Naive thymus-derived CD8-positive, alpha-beta T cell (primary cell): ENCODE results near the gene PTK7. TPM values are rescaled to one million over a fixed set of nuclear protein-coding genes. Genes with fewer than 3 reads are reported as not detected.
"Not testable (repeated sequence)": the region's sequence is repeated elsewhere in the genome, so short reads cannot be mapped to it uniquely, and the experiment has no call there.

Source experiments
- ATAC-seq, 2 donors: fragments of 150-1000 bp; cut with Tn5 transposase in 1 of 2; sonication (Bioruptor Pico), chemical (Tn5 transposase) in 1 of 2; 1 replicate in 1 of 2; 2 replicates in 1 of 2; pipeline ENCODE4 v1.10.0; 2021; ENCODE audit warnings: mild to moderate bottlenecking in 2 of 2, moderate library complexity in 2 of 2
- POLR2A ChIA-PET: fragments of 350-600 bp; sonication (Branson Sonifier 250); formaldehyde crosslinking; loops from one replicate; lab custom pipeline; 2021; ENCODE audit warnings: antibody characterized with exemption; lab: Charles Lee
- DNase-seq, 10 donors: peaks; one replicate each; pipeline versions ENCODE4 v3.0.0 to v3.0.0-alpha.2; 2020 to 2022
- H3K27ac Mint-ChIP-seq, 10 donors: one replicate each; pipeline ENCODE4 v1.8.0; 2020 to 2022; ENCODE audit warnings: mild to moderate bottlenecking in 10 of 10, mixed read lengths in 10 of 10, moderate library complexity in 4 of 10, inconsistent platforms in 1 of 10
- H3K27me3 Mint-ChIP-seq, 5 donors: one replicate each; pipeline ENCODE4 v1.8.0; 2021 to 2022; ENCODE audit warnings: mixed read lengths in 5 of 5
- H3K36me3 Mint-ChIP-seq, 3 donors: one replicate each; pipeline ENCODE4 v1.8.0; 2020 to 2022; ENCODE audit warnings: mixed read lengths in 3 of 3, mild to moderate bottlenecking in 2 of 3, inconsistent platforms in 1 of 3
- H3K4me1 Mint-ChIP-seq, 4 donors: one replicate each; pipeline ENCODE4 v1.8.0; 2021 to 2022; ENCODE audit warnings: mixed read lengths in 4 of 4
- H3K4me3 Mint-ChIP-seq, 10 donors: one replicate each; pipeline ENCODE4 v1.8.0; 2020 to 2022; ENCODE audit warnings: mild to moderate bottlenecking in 10 of 10, mixed read lengths in 10 of 10, moderate library complexity in 6 of 10, inconsistent platforms in 1 of 10
- H3K9me3 Mint-ChIP-seq, 9 donors: one replicate each; pipeline ENCODE4 v1.8.0; 2020 to 2022; ENCODE audit warnings: mixed read lengths in 9 of 9, mild to moderate bottlenecking in 3 of 9, inconsistent platforms in 1 of 9, moderate library complexity in 1 of 9
- polyA plus RNA-seq, 3 donors: library from polyadenylated mRNA; unstranded; fragments of 300-500 nt; fragmentation: Illumina TruSeq; gene quantifications; one replicate each; pipeline ENCODE4 v1.2.3, GENCODE V29; 2021
- total RNA-seq, 8 experiments: library from RNA in 2 of 8; stranded (reverse) in 2 of 8; gene quantifications; one replicate each; pipeline ENCODE4 v1.2.3 and lab custom pipeline; 2021 to 2026

PTK7 gene
- total and polyA plus RNA-seq, 5 experiments from 2014 or later, result 6.5 to 22.2 (median 14.8) TPM; not detected in 1

GRCh38 chr6:43040542-43041257 is 35.4 kb upstream of the PTK7 start:
- Mint-ChIP-seq H3K4me1 (peaks cover 0 to 9% (median under 1%) of the 10 kb centered on the region in 4 donors), H3K4me3 (peak overlapping the region in 1 of 10 donors; percentile 16), H3K27me3 (no peaks in the 10 kb centered on the region), H3K9me3 (no peaks in the 10 kb centered on the region), H3K36me3 (peaks cover 0 to 60% (median 2%) of the 10 kb centered on the region in 3 donors), H3K27ac (peak overlapping the region in 2 of 10 donors; percentile 76 to 86)
- no peak for DNase-seq
- ATAC-seq, result no peak
- POLR2A ChIA-PET, result interaction anchor here (0.7 to 1.1 kb wide), 2 partner anchors 28 to 54 kb away, joined by 4 to 7 read pairs; no protein-coding TSS in a partner anchor

- POLR2A ChIA-PET, result interaction anchor here (0.6 to 1.1 kb wide), 4 partner anchors 15 to 145 kb away, joined by 3 to 7 read pairs (median 4); no protein-coding TSS in a partner anchor
These were observed 34.6 kb upstream of the PTK7 start for GRCh38 chr6:43041475-43041874.

GRCh38 chr6:43043310-43043709 is 32.8 kb upstream of the PTK7 start:
- H3K4me1 Mint-ChIP-seq, result peaks cover 0 to 9% (median 0%) of the 10 kb centered on the region in 4 donors
- DNase-seq, result no peak
- no peak overlapping the region for H3K4me3 Mint-ChIP-seq
- H3K27me3 Mint-ChIP-seq, result no peaks in the 10 kb centered on the region
- ATAC-seq, result no peak
- H3K9me3 Mint-ChIP-seq, result no peaks in the 10 kb centered on the region
- POLR2A ChIA-PET, result interaction anchor here (0.6 to 1.2 kb wide), 2 partner anchors 13 to 92 kb away, joined by 3 to 4 read pairs; no protein-coding TSS in a partner anchor
- peaks cover 0 to 64% (median 5%) of the 10 kb centered on the region in 3 donors for H3K36me3 Mint-ChIP-seq
- H3K27ac Mint-ChIP-seq, result peak overlapping the region in 2 of 10 donors; percentile 19 to 45

More at GRCh38 chr6:43041475-43041874, 34.6 kb upstream of the PTK7 start:
- not testable (repeated sequence) for DNase-seq, H3K4me3 Mint-ChIP-seq, H3K27me3 Mint-ChIP-seq, H3K4me1 Mint-ChIP-seq, ATAC-seq, H3K9me3 Mint-ChIP-seq
- Mint-ChIP-seq H3K36me3 (peaks cover 0 to 64% (median 6%) of the 10 kb centered on the region in 3 donors), H3K27ac (peak overlapping the region in 2 of 10 donors; percentile 44 to 83)

- no peak for ATAC-seq
- POLR2A ChIA-PET, result interaction anchor here (0.6 kb wide), 1 partner anchor 24 kb away, joined by 3 read pairs; the partner anchor contains the start of gene RRP36
- peaks cover 0 to 8% (median 2%) of the 10 kb centered on the region in 4 donors for H3K4me1 Mint-ChIP-seq
These were observed 30.7 kb upstream of the PTK7 start for GRCh38 chr6:43045371-43045930.

GRCh38 chr6:43047998-43048397 is 28.1 kb upstream of the PTK7 start:
- Mint-ChIP-seq H3K9me3 (no peaks in the 10 kb centered on the region), H3K27ac (no peak overlapping the region), H3K27me3 (no peaks in the 10 kb centered on the region), H3K4me1 (peaks cover 22 to 26% (median 25%) of the 10 kb centered on the region in 4 donors), H3K36me3 (peaks cover 0 to 52% (median 5%) of the 10 kb centered on the region in 3 donors), H3K4me3 (no peak overlapping the region)
- DNase-seq (peak in 1 of 10 donors; percentile 11), ATAC-seq (no peak)
- POLR2A ChIA-PET, result interaction anchor here (0.6 to 0.9 kb wide), 2 partner anchors 168 to 183 kb away, joined by 3 read pairs; no protein-coding TSS in a partner anchor

More at GRCh38 chr6:43045371-43045930, 30.7 kb upstream of the PTK7 start:
- no peaks in the 10 kb centered on the region for H3K9me3 Mint-ChIP-seq
- H3K4me3 Mint-ChIP-seq, result no peak overlapping the region
- DNase-seq, result peak in 1 of 10 donors; percentile 56
- peak overlapping the region in 1 of 10 donors; percentile 56 for H3K27ac Mint-ChIP-seq
- no peaks in the 10 kb centered on the region for H3K27me3 Mint-ChIP-seq
- H3K36me3 Mint-ChIP-seq, result peaks cover 0 to 66% (median 5%) of the 10 kb centered on the region in 3 donors

GRCh38 chr6:43050981-43051380 is 25.1 kb upstream of the PTK7 start:
- Mint-ChIP-seq H3K4me1 (peaks cover 30 to 42% (median 37%) of the 10 kb centered on the region in 4 donors), H3K9me3 (no peaks in the 10 kb centered on the region), H3K4me3 (peak overlapping the region in 3 of 10 donors; percentile 30 to 58 (median 42)), H3K36me3 (peaks cover 0 to 43% (median 4%) of the 10 kb centered on the region in 3 donors), H3K27ac (peak overlapping the region in 4 of 10 donors; percentile 14 to 85 (median 25)), H3K27me3 (no peaks in the 10 kb centered on the region)
- ATAC-seq (no peak), DNase-seq (no peak)
- POLR2A ChIA-PET, result interaction anchor here (0.6 kb wide), 2 partner anchors 46 to 406 kb away, joined by 3 to 6 read pairs; no protein-coding TSS in a partner anchor

- Mint-ChIP-seq H3K4me3 (peak overlapping the region; percentile 88 to 97 (median 94)), H3K36me3 (peaks cover 0 to 43% (median 4%) of the 10 kb centered on the region in 3 donors), H3K9me3 (no peaks in the 10 kb centered on the region), H3K27ac (peak overlapping the region; percentile 80 to 98 (median 96)), H3K27me3 (no peaks in the 10 kb centered on the region), H3K4me1 (peaks cover 30 to 42% (median 41%) of the 10 kb centered on the region in 4 donors)
- POLR2A ChIA-PET, result interaction anchor here (1.6 to 4.1 kb wide), 3 partner anchors 37 to 123 kb away, joined by 18 to 34 read pairs (median 29); partner anchors contain the start of genes CNPY3, KLHDC3, MEA1 and PEX6
- no peak for DNase-seq
- ATAC-seq, result no peak
These were observed 23.8 kb upstream of the PTK7 start for GRCh38 chr6:43052225-43052841.

GRCh38 chr6:43052842-43053544 is 23.1 kb upstream of the PTK7 start:
- Mint-ChIP-seq H3K27ac (peak overlapping the region; percentile 80 to 98 (median 96)), H3K4me3 (peak overlapping the region; percentile 88 to 97 (median 94)), H3K9me3 (no peaks in the 10 kb centered on the region), H3K27me3 (no peaks in the 10 kb centered on the region), H3K4me1 (peaks cover 30 to 47% (median 46%) of the 10 kb centered on the region in 4 donors), H3K36me3 (peaks cover 0 to 45% (median 7%) of the 10 kb centered on the region in 3 donors)
- POLR2A ChIA-PET, result interaction anchor here (0.5 to 4.1 kb wide), 14 partner anchors 16 to 294 kb away, joined by 3 to 34 read pairs (median 8); partner anchors contain the start of genes CNPY3, KLHDC3, MEA1 and PEX6
- DNase-seq, result peak in 2 of 10 donors; percentile 2 to 12
- peak; percentile 29 to 37 for ATAC-seq

GRCh38 chr6:43053545-43054205 is 22.4 kb upstream of the PTK7 start, which contains the start of gene CUL7:
Gene CUL7 (minus strand): TSS chr6:43053851. CDS start chr6:43052788, 1,063 bp downstream.
- Mint-ChIP-seq H3K36me3 (peaks cover 0 to 41% (median 6%) of the 10 kb centered on the region in 3 donors), H3K27ac (peak within 1 kb of the TSS; percentile 80 to 98 (median 96)), H3K4me3 (peak within 1 kb of the TSS; percentile 88 to 97 (median 94)), H3K4me1 (peaks cover 34 to 54% (median 53%) of the 10 kb centered on the region in 4 donors), H3K9me3 (no peaks in the 10 kb centered on the region), H3K27me3 (no peaks in the 10 kb centered on the region)
- ATAC-seq, result peak; percentile 99
- peak; percentile 81 to 94 (median 86) for DNase-seq
- POLR2A ChIA-PET, result interaction anchor here (0.5 to 4.1 kb wide), 19 partner anchors 16 to 1116 kb away, joined by 3 to 34 read pairs (median 6); partner anchors contain the start of genes CNPY3, KLHDC3, MEA1 and PEX6

- POLR2A ChIA-PET, result interaction anchor here (0.6 to 4.1 kb wide), 19 partner anchors 8 to 1115 kb away, joined by 3 to 34 read pairs (median 6); partner anchors contain the start of genes CNPY3, KLHDC3, MEA1 and PEX6
- DNase-seq (peak in 1 of 10 donors; percentile 4), ATAC-seq (no peak)
- no peaks in the 10 kb centered on the region for H3K27me3 Mint-ChIP-seq
- H3K4me1 Mint-ChIP-seq, result peaks cover 35 to 61% (median 59%) of the 10 kb centered on the region in 4 donors
- peaks cover 0 to 35% (median 6%) of the 10 kb centered on the region in 3 donors for H3K36me3 Mint-ChIP-seq
- H3K27ac Mint-ChIP-seq, result peak overlapping the region; percentile 80 to 98 (median 96)
- peak overlapping the region; percentile 88 to 97 (median 94) for H3K4me3 Mint-ChIP-seq
- no peaks in the 10 kb centered on the region for H3K9me3 Mint-ChIP-seq
These were observed 21.7 kb upstream of the PTK7 start for GRCh38 chr6:43054206-43054943.
